Skeletal muscle tissue (tissue), 4 donors: ENCODE data around the gene CDC42EP5. TPM values are rescaled to one million over a fixed set of nuclear protein-coding genes. Genes with fewer than 3 reads are reported as not detected.
"Not testable (repeated sequence)": the region's sequence is repeated elsewhere in the genome, so short reads cannot be mapped to it uniquely, and the experiment has no call there.

Source experiments
- H3K27ac ChIP-seq: one replicate; pipeline ENCODE4 v1.7.0; 2013; ENCODE audit warnings: mild to moderate bottlenecking, low read depth, low read length, inconsistent platforms
- H3K27me3 ChIP-seq, 3 donors: one replicate each; pipeline ENCODE4 v1.7.0; 2013; ENCODE audit warnings: low read length in 3 of 3; ENCODE audit not compliant: control insufficient read depth in 3 of 3, insufficient read depth in 3 of 3
- H3K36me3 ChIP-seq, 3 donors: one replicate each; pipeline ENCODE4 v1.7.0; 2013; ENCODE audit warnings: low read length in 3 of 3; ENCODE audit not compliant: control insufficient read depth in 3 of 3, insufficient read depth in 3 of 3
- H3K4me1 ChIP-seq, 3 donors: one replicate each; pipeline ENCODE4 v1.7.0; 2013; ENCODE audit warnings: low read length in 3 of 3, mild to moderate bottlenecking in 3 of 3; ENCODE audit not compliant: control insufficient read depth in 3 of 3, insufficient read depth in 3 of 3
- H3K4me3 ChIP-seq, 3 donors: one replicate each; pipeline ENCODE4 v1.7.0; 2013; ENCODE audit warnings: low read length in 3 of 3
- H3K9ac ChIP-seq, 3 donors: one replicate each; pipeline ENCODE4 v1.7.0; 2013; ENCODE audit warnings: low read length in 3 of 3, mild to moderate bottlenecking in 3 of 3, moderate library complexity in 2 of 3, low read depth in 1 of 3
- H3K9me3 ChIP-seq, 3 donors: one replicate each; pipeline ENCODE4 v1.7.0; 2013; ENCODE audit warnings: low read length in 3 of 3; ENCODE audit not compliant: control insufficient read depth in 3 of 3
- total RNA-seq: library from RNA; depleted of rRNA; stranded (reverse); fragments of >200 nt; gene quantifications from one replicate; pipeline ENCODE4 v1.2.3, GENCODE V29; 2014
- donor health status: Osteomylitis.

CDC42EP5 gene
- total RNA-seq, 1 donor from 2014 or later: 31.8 TPM

DNA sequence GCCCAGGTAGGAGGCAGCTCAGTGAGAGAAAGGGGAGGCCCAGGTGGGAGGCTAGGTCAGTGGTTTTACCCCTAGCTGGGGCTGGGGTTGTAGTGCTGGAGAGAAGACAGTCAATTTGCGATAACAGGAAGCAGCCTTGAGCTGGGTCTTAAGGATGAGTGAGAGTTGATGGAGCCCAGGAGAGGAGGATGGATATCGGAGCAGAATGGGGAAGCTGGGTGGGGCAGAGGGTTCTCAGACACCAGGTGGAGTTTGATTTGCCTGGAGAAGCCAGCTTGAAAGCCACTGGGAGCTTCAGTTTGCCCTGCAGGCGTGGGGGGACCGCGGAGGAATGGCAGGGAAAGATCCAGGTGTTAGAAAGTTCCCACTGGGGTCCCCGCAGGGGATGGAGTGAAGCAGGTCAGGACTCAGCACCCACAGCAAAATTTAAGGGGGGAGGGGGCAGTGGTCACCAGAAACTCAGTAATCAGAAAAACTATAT lies 836 bp upstream of the CDC42EP5 start:
- Histone ChIP-seq H3K4me3 (no peak overlapping the region), H3K9me3 (no peaks in the 10 kb centered on the region), H3K27me3 (peaks cover 19 to 34% (median 34%) of the 10 kb centered on the region in 3 donors), H3K27ac (peak overlapping the region; percentile 56), H3K9ac (no peak overlapping the region), H3K36me3 (no peaks in the 10 kb centered on the region), H3K4me1 (peaks cover 14% of the 10 kb centered on the region in 3 donors)

DNA sequence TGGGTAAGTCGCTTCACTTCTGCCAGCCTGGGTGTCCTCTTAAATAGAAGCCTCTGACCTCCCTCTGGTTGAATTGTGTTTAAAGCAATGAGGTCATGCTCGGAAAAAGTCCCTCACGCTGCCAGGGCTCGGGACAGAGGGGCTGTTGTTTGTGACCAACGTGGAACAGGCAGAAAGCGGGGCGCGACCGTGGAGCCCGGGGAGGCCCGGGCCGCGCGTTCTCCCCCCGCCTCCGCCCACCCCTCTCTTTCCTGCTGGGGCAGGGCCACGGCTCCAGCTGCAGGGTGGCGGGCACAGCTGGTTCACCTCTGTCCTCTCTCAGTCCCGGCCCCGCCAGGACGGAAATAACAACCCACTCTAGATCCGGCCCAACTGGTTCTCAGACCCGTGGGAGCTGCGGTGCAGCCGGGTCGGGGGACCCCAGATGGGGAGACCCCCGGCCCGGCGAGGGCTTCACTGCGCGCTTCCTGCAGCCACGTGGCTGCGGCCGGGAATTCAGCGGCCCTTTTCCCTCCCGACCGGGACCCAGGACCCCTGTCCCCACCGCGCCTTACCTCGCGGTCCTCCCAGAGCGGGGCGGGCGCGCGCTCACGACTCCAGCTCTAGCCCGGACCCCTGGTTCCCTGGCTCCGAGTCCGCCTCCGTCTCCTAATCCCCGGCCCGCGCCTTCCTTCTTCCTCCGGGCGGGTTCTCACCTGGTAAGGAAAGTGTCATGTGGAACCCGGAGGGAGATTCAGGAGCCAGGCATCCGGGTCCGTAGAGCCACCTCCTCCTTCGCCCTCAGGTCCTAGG lies 1.9 kb downstream of the CDC42EP5 start:
- H3K9me3 ChIP-seq: no peaks in the 10 kb centered on the region
- H3K4me3 ChIP-seq: peak overlapping the region; percentile 29 to 40 (median 38)
- peaks cover 14% of the 10 kb centered on the region in 3 donors for H3K4me1 ChIP-seq
- H3K27me3 ChIP-seq: peaks cover 19 to 27% (median 23%) of the 10 kb centered on the region in 3 donors
- H3K27ac ChIP-seq: peak overlapping the region; percentile 72
- H3K9ac ChIP-seq: peak overlapping the region in 2 of 3 donors; percentile 56 to 57
- H3K36me3 ChIP-seq: no peaks in the 10 kb centered on the region

DNA sequence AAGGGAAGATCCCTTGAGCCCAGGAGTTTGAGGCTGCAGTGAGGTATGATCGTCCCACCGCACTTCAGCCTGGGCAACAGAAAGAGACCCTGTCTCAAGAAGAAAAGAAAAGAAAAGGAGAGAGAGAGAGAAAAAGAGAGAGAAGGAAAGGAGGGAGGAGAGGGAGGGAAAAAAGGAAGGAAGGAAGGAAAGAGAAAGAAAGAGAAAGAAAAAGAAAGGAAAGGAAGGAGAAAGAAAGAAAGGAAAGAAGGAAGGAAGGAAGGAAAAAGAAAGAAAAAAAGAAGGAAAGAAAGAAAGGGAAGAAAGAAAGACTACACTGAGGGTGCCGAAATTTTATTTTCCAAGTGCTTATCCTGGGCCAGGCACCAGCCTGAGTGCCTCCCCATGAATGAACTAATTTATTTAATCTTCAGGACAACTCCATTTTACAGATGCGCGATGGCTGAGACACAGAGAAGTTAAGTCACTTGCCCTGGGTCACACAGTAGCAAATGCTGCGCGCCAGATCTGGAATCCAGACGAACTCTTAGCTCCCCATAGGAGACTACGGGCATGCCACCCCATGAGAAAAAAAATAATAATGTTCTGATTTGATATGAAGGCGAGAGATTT lies 2.7 kb downstream of the CDC42EP5 start:
- Histone ChIP-seq H3K9ac (no peak overlapping the region), H3K4me1 (peaks cover 14% of the 10 kb centered on the region in 3 donors), H3K36me3 (no peaks in the 10 kb centered on the region), H3K27me3 (peaks cover 19 to 27% (median 23%) of the 10 kb centered on the region in 3 donors), H3K4me3 (no peak overlapping the region), H3K9me3 (no peaks in the 10 kb centered on the region), H3K27ac (peak overlapping the region; percentile 72)

DNA sequence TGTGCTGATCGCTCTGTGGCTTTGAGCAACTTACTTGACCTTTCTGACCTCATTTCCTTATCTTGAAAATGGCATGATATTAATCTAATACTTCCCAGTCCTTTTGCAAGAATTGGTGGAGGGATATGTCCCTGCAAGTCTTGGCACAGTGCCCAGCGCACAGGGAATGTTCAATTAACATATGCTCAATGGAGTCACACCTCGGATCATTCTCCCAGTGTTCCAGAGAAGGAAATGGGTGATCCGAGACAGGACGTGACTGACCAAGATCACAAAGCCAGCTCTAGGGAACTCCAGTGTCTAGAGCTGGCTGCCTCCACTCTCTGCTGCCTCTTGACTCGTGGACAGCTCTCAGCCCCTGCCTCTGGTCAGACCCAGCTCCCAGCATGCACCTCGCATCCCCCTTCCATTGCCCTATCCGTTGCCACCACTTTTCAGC lies 3.6 kb downstream of the CDC42EP5 start:
- no peak overlapping the region for H3K4me3 ChIP-seq
- peaks cover 19 to 27% (median 23%) of the 10 kb centered on the region in 3 donors for H3K27me3 ChIP-seq
- H3K36me3 ChIP-seq: no peaks in the 10 kb centered on the region
- H3K27ac ChIP-seq: peak overlapping the region; percentile 23
- no peaks in the 10 kb centered on the region for H3K9me3 ChIP-seq
- H3K9ac ChIP-seq: peak overlapping the region in 1 of 3 donors; percentile 6
- peaks cover 14 to 15% (median 14%) of the 10 kb centered on the region in 3 donors for H3K4me1 ChIP-seq

DNA sequence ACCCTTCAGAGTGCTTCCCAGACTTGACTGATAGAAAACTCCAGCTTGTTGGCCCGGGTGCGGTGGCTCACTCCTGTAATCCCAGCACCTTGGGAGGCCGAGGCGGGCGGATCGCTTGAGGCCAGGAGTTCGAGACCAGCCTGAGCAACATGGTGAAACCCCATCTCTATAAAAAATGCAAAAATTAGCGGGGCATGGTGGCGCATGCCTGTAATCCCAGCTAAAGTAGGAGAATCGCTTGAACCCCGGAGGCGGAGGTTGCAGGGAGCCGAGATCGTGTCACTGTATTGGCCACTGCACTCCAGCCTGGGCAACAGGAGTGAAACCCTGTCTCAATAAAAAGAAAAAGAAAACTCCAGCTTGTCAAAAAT lies 7.0 kb downstream of the CDC42EP5 start:
- H3K27ac ChIP-seq, H3K4me3 ChIP-seq, H3K36me3 ChIP-seq, H3K9ac ChIP-seq, H3K9me3 ChIP-seq: not testable (repeated sequence)
- Histone ChIP-seq H3K4me1 (peaks cover 25 to 33% (median 30%) of the 10 kb centered on the region in 3 donors), H3K27me3 (peaks cover 10 to 17% (median 14%) of the 10 kb centered on the region in 3 donors)

DNA sequence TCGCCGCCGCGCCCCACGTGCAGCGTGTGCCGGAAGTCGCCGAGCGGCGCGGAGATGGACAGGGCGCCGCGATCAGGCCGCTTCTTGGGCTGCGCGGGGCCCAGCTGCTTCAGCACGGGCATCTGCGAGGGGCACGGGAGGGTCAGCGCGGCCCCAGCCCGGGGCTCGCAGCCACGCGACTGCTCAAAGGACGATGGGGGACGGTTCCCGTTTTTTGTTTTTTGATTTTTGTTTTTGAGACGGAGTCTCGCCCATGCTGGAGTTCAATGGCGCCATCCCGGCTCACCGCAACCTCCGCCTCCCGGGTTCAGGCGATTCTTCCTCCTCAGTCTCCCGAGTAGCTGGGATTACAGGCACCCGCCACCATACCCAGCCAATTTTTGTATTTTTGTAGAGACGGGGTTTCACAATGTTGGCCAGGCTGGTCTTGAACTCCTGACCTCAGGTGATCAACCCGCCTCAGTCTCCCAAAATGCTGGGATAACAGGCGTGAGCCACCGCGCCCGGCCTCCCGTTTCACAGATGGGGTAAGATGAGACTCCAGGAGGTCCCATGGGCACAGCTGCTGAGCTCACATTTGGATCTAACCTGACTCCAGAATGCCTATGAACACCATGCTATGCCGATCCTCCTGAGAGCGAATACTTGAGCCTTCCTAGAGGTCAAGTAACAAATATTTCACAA lies 7.5 kb downstream of the CDC42EP5 start:
- peaks cover 20 to 29% (median 25%) of the 10 kb centered on the region in 3 donors for H3K4me1 ChIP-seq
- H3K9me3 ChIP-seq: no peaks in the 10 kb centered on the region
- peaks cover 3 to 7% (median 5%) of the 10 kb centered on the region in 3 donors for H3K36me3 ChIP-seq
- H3K9ac ChIP-seq: no peak overlapping the region
- no peak overlapping the region for H3K4me3 ChIP-seq
- no peak overlapping the region for H3K27ac ChIP-seq
- H3K27me3 ChIP-seq: peaks cover 6 to 12% (median 10%) of the 10 kb centered on the region in 3 donors

DNA sequence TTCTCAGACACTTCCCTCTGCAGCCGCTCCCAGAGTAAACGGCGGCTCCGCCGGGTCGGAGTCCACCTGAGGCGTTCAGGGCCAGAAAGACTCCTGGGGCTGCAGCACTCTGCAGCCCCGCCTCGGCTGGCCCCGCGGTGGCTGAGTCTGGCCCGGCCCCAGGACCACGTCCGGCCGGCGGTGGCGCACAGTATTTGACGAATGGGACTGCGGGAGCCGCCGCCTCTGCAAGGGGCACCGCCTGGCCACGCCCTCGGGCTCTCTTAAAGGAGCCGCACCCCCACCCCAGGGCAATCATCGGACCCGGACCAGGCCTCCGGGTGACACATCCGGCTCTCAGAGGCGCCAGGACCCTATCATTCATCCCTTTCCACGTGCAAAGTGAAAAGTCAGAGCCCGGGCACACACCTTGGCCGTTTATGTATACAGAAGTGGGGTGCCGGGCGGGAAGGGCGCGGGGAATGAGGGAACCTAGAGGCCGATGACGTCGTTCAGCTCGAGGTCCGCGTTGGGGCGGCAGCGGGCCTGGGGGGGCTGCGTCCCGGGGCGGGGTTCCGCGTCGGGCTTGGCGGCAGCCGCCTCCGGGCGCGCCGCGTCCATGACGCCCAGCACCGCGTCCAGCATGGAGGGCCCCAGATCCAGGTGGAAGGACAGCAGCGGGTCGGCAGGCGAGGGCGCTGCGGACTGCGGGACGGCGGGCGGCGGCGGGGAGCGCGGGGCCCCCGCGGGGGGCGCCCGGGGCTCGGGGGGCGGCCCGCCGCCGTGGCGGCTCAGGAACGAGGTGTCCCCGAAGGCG lies 8.3 kb downstream of the CDC42EP5 start:
- Histone ChIP-seq H3K27me3 (peaks cover under 1 to 8% (median 7%) of the 10 kb centered on the region in 3 donors), H3K9ac (peak overlapping the region; percentile 63 to 84 (median 79)), H3K4me1 (peaks cover 16 to 29% (median 26%) of the 10 kb centered on the region in 3 donors)

DNA sequence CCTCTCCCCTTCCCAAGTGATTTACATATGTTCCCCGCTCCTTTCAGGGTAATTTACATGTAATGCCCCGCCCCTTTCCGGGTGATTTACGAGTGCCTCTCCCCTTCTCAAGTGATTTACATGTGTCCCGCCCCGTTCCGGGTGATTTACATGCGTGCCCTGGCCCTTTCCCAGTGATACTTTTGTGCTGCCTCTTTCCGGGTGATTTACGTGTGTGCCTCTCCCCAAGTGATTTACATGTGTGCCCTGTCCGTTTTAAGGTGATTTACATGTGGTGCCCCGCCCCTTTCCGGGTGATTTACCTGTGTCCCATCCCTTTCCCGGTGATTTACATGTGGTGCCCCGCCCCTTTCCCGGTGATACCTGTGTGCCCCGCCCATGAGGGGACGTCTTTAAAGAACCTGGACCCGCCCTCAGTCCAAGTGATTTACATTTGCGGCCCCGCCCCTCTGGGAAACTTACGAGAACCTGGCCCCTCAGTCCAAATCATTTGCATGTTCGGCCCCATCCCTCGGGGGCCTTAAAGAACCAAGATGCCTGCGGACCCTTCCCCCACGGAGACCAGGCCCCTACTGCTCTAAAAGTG lies 9.0 kb downstream of the CDC42EP5 start:
- Histone ChIP-seq H3K9me3 (no peaks in the 10 kb centered on the region), H3K9ac (peak overlapping the region; percentile 63 to 84 (median 79)), H3K27me3 (peaks cover 0 to 1% (median 0%) of the 10 kb centered on the region in 3 donors), H3K27ac (peak overlapping the region; percentile 91), H3K4me1 (peaks cover 15 to 29% (median 28%) of the 10 kb centered on the region in 3 donors), H3K36me3 (peaks cover 14 to 19% (median 16%) of the 10 kb centered on the region in 3 donors), H3K4me3 (peak overlapping the region; percentile 72 to 80 (median 78))

More for the DNA sequence above, 8.3 kb downstream of the CDC42EP5 start:
- H3K9me3 ChIP-seq: no peaks in the 10 kb centered on the region
- peak overlapping the region; percentile 72 to 80 (median 78) for H3K4me3 ChIP-seq
- peaks cover 7 to 13% (median 9%) of the 10 kb centered on the region in 3 donors for H3K36me3 ChIP-seq
- H3K27ac ChIP-seq: peak overlapping the region; percentile 91
